Measurements from ENCODE around the gene ENO1.
"Not testable (repeated sequence)": the region's sequence is repeated elsewhere in the genome, so short reads cannot be mapped to it uniquely, and the experiment has no call there.

ENO1 gene

GRCh38 chr1:8892026-8892425 is 13.5 kb upstream of the ENO1 start:
- no peak for DNase-seq

GRCh38 chr1:8891401-8891800 is 12.9 kb upstream of the ENO1 start:
- DNase-seq = no peak

- DNase-seq = no peak
Observed at GRCh38 chr1:8889925-8890785, 11.7 kb upstream of the ENO1 start.

DNA sequence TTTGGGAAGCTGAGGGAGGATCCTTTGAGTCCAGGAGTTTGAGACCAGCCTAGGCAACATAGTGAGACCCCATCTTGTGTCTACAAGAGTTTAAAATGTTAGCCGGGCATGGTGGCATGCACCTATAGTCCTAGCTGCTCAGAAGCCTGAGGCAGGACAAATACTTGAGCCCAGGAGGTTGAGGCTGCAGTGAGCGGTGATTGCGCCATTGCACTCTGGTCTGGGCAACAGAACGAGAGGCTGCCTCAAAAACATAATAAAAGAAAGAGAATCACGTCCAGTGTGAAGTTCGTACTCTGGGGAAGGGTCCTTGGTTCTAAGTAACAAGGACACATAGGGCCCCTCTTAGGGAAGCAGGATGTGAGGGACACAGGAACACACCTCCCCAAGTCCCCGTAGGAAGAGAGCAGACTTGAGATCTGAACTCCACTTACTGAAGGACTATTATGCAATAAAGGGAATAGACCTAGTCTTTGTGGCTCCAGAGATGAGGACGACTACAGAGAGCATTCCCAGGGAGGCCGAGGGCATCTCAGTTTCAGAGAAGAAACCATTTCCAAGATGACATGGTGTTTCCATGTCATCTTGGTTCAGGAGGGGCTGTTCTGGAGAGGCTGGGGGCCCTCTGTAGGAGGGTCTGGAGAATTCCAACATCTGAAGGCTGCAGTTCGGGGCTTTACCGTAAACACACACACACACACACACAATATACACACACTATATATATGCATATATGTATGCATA is 10.8 kb upstream of the ENO1 start:
- no peak for DNase-seq

DNA sequence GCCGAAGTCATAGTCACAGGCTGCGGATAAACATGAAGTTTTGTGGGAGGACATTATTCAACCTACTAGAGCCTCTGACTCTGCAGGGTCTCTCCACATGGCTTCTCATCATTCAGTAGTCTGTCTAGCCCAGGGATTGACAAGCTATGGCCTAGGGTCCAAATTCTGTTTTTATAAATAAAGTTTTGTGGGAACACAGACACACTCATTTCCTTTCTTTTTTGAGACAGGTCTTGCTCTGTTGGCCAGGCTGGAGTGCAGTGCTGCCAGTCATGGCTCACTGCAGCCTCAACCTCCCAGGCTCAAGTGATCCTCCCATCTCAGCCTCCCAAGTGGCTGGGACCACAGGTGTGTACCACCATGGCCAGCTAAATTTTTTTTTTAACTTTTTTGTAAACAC is 8.1 kb upstream of the ENO1 start:
- no peak for DNase-seq

GRCh38 chr1:8886031-8886524 is 7.6 kb upstream of the ENO1 start:
- not testable (repeated sequence) for DNase-seq

DNA sequence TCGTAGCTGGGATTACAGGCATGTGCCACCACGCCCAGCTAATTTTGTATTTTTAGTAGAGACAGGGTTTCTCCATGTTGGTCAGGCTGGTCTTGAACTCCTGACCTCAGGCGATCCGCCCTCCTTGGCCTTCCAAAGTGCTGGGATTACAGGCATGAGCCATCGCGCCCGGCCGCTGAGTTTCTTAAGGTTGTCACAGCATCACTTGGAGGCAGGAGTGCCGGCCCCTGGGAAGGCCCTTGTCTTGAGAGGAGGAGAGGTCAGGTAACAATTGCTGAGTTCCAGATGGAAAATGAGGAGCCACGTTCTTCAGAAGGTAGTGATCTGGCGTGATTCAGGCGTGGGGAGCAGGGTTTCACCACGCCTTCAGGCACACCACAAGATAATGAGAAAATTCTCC is 5.6 kb upstream of the ENO1 start:
- DNase-seq = not testable (repeated sequence)

GRCh38 chr1:8883491-8883890 is 5.0 kb upstream of the ENO1 start:
- no peak for DNase-seq

DNA sequence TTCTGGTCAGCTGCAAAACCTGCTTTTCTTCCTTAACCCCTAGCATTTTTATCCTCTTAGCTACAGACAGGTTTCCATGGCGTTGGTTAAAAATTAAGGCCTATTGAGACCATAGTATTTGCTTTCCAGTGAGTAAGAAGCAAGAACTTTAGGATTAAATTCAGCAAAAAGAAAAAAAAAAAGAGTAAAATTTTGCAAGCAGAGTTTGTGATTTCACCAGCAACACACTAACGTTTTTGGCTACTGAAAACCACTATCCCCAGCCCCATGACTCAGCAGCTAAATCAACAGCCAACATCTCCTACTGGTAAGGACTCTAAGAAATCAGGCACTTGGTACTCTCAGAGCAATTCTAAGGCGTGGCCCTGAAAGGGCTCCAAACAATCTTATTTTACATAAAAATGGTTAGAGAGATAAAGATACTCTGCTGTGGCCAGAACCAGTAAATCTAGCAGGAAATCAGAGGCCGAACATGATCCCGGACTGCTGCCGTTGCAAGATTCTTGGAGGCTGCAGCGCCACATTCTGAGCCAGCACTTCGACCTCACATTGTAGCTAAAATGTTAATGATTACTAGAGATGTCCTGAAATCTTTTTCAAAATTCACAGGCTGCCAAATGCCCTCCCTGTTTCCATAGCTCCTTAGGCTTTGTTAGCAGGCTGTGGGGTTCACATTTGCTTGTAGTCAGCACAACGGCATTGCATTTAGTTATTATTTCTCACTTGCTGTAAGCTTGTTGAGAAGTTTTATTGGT is 1.6 kb upstream of the ENO1 start:
- peak in 1 of 2 donors; percentile 61 for DNase-seq

GRCh38 chr1:8879464-8879921 is 1.0 kb upstream of the ENO1 start:
- no peak for DNase-seq

GRCh38 chr1:8878698-8879463 is 395 bp upstream of the ENO1 start:
- peak; percentile 99 for DNase-seq

DNA sequence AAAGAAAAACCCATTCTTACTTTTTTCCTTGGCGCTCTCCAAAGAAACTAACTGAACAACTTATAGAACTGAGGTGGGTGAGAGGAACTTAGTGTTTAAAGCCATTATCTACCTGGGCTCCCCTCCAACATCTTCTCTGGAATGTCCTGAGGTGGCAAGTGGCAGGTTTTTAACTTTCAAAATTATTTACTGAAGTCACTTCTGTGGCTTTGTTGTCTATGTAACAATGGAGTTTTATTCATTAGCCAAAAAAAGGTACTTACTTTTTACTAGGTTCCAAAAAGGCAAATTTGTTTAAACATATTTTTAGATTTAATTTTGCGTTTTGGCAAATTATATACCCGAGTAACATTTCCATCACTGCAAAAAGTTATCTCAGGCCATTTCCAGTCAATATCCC is 2.4 kb downstream of the ENO1 start:
- no peak for DNase-seq

GRCh38 chr1:8875216-8875861 is 3.1 kb downstream of the ENO1 start:
- DNase-seq = no peak

- no peak for DNase-seq
Observed at GRCh38 chr1:8874230-8875201, 4.0 kb downstream of the ENO1 start.

DNA sequence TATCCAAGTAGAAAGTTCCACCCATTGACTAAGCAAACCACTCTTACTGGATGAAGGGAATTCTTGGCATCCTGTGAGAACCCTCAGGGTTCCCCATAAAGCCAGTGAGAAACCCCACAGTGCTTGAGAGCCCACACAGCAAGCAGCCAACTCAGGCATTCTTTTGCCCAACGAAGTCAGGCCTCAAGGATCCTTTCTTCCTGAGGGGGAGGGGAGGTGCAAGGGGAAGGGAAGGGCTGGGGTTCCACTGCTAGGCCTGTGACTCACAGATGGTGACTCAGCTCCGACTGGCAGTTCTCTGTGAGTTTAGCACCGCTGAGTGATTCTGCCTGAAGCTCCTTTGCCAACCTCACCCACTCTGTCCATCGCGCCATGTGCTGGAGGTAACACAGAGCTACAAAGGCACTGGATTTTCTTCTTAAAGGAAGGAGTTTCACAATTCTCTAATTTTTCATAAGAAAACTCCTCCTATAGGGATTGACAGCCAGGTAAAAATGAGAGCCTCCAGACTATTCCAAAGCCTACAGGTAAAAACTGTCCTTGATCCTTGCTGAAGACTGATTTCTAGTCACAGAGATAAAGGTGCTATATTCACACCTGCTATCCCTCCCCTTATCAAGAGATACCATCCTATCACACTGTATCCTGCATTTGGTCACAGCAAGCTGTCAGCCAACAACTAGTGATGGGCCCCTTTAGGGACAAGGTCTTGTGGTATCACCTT is 4.8 kb downstream of the ENO1 start:
- peak; percentile 84 to 85 for DNase-seq

- DNase-seq = no peak
Observed at GRCh38 chr1:8873001-8873400, 5.5 kb downstream of the ENO1 start.

DNA sequence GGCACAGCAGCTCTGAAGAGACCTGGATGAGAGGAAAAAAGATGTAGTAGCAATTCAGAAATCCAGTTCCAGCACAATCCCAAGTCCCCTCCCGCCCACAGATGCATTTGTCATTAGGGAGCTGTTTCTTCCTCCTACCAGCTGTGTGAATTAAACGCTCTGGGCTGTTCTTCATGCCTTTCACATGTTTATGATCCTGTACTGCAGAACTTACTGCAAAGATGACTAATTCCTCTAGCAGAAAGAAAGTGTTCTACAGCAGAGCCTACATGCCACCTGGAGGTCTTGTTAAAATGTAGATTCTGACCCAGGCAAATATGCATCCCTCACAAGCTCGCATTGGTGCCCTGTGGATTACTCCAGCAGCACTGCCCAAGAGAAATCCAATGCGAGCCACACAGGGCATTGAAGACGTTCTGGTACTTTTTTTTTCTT is 6.5 kb downstream of the ENO1 start:
- no peak for DNase-seq

- DNase-seq = no peak
Observed at GRCh38 chr1:8871539-8871935, 6.9 kb downstream of the ENO1 start.

GRCh38 chr1:8870616-8871538 is 7.6 kb downstream of the ENO1 start:
- no peak for DNase-seq
